Measurements from ENCODE around the gene MLN. TPM values are rescaled to one million over a fixed set of nuclear protein-coding genes. Genes with fewer than 3 reads are reported as not detected.

Gene MLN
- total RNA-seq, 4 donors from 2014 or later: not detected

GRCh38 chr6:33789550-33789895 lies 14.3 kb downstream of the MLN start:
- TF ChIP-seq CTCF (IDR thresholded peaks at IDR 0.05; ENCODE audit: low read depth): no peak

GRCh38 chr6:33788694-33789549 lies 14.9 kb downstream of the MLN start, which contains the start of gene LEMD2:
Gene LEMD2, minus strand, starts transcription at chr6:33789130. Its CDS starts 14 bp downstream, at chr6:33789116.
- TF ChIP-seq CTCF (IDR thresholded peaks at IDR 0.05; ENCODE audit: low read depth): no peak

GRCh38 chr6:33787954-33788693 lies 15.7 kb downstream of the MLN start:
- no peak for TF ChIP-seq CTCF (IDR thresholded peaks at IDR 0.05; ENCODE audit: low read depth)

- TF ChIP-seq CTCF (IDR thresholded peaks at IDR 0.05; ENCODE audit: low read depth): no peak
These were observed 16.4 kb downstream of the MLN start for GRCh38 chr6:33787346-33787953.

GRCh38 chr6:33786736-33787135 lies 17.1 kb downstream of the MLN start:
- no peak for TF ChIP-seq CTCF (IDR thresholded peaks at IDR 0.05; ENCODE audit: low read depth)

GRCh38 chr6:33785778-33786177 lies 18.0 kb downstream of the MLN start:
- TF ChIP-seq CTCF (IDR thresholded peaks at IDR 0.05; ENCODE audit: low read depth): no peak

GRCh38 chr6:33784787-33785186 lies 19.0 kb downstream of the MLN start:
- TF ChIP-seq CTCF (IDR thresholded peaks at IDR 0.05; ENCODE audit: low read depth): no peak
